Measurements from ENCODE around the gene IL15RA. TPM values are rescaled to one million over a fixed set of nuclear protein-coding genes. Genes with fewer than 3 reads are reported as not detected.
"Not testable (repeated sequence)": the region's sequence is repeated elsewhere in the genome, so short reads cannot be mapped to it uniquely, and the experiment has no call there.

Gene IL15RA
- total and polyA plus RNA-seq, 2 donors from 2014 or later, result 6.8 to 13.9 TPM

- intact Hi-C loops (cut with DNase I), result no loop called here
- Histone ChIP-seq H3K9ac (ENCODE audit: low read length in 3 of 3) (no peak overlapping the region), H3K4me3 (ENCODE audit: low read length in 3 of 3) (no peak overlapping the region), H3K27me3 (ENCODE audit: control insufficient read depth, insufficient read depth, low read length) (no peaks in the 10 kb centered on the region), H3K4me1 (ENCODE audit: control insufficient read depth in 2 of 3, insufficient read depth in 2 of 3, low read depth in 1 of 3, low read length in 3 of 3) (no peaks in the 10 kb centered on the region), H3K36me3 (ENCODE audit: control insufficient read depth in 2 of 3, insufficient read depth in 3 of 3, low read length in 3 of 3) (no peaks in the 10 kb centered on the region), H3K27ac (ENCODE audit: low read depth in 2 of 2, low read length in 2 of 2) (no peak overlapping the region), H3K9me3 (ENCODE audit: control insufficient read depth in 2 of 3, insufficient read depth in 1 of 3, low read length in 3 of 3) (peaks cover 0 to 10% (median 0%) of the 10 kb centered on the region in 3 donors)
- DNase-seq (no peak), FAIRE-seq (no peak)
- no peak for TF ChIP-seq CTCF (IDR thresholded peaks at IDR 0.05; ENCODE audit: borderline replicate concordance, extremely low read depth, insufficient read depth)
Measured at GRCh38 chr10:6005856-6006395, 28.6 kb upstream of the IL15RA start.

GRCh38 chr10:6005161-6005804 lies 27.9 kb upstream of the IL15RA start:
- DNase-seq; H3K4me3 ChIP-seq (ENCODE audit: low read length in 3 of 3); intact Hi-C loops (cut with DNase I); FAIRE-seq; H3K27me3 ChIP-seq (ENCODE audit: control insufficient read depth, insufficient read depth, low read length); H3K36me3 ChIP-seq (ENCODE audit: control insufficient read depth in 2 of 3, insufficient read depth in 3 of 3, low read length in 3 of 3); H3K27ac ChIP-seq (ENCODE audit: low read depth in 2 of 2, low read length in 2 of 2); H3K4me1 ChIP-seq (ENCODE audit: control insufficient read depth in 2 of 3, insufficient read depth in 2 of 3, low read depth in 1 of 3, low read length in 3 of 3); H3K9ac ChIP-seq (ENCODE audit: low read length in 3 of 3); H3K9me3 ChIP-seq (ENCODE audit: control insufficient read depth in 2 of 3, insufficient read depth in 1 of 3, low read length in 3 of 3): not testable (repeated sequence)

- FAIRE-seq, result no peak
- TF ChIP-seq CTCF (IDR thresholded peaks at IDR 0.05; ENCODE audit: borderline replicate concordance, extremely low read depth, insufficient read depth), result no peak
Measured at GRCh38 chr10:6002809-6003510, 25.6 kb upstream of the IL15RA start.

GRCh38 chr10:5999440-6000165 lies 22.3 kb upstream of the IL15RA start:
- intact Hi-C loops (cut with DNase I), result no loop called here
- no peak overlapping the region for H3K27ac ChIP-seq (ENCODE audit: low read depth in 2 of 2, low read length in 2 of 2)
- H3K9me3 ChIP-seq (ENCODE audit: control insufficient read depth in 2 of 3, insufficient read depth in 1 of 3, low read length in 3 of 3), result no peaks in the 10 kb centered on the region
- TF ChIP-seq CTCF (IDR thresholded peaks at IDR 0.05; ENCODE audit: borderline replicate concordance, extremely low read depth, insufficient read depth), result no peak
- no peak for DNase-seq
- H3K4me3 ChIP-seq (ENCODE audit: low read length in 3 of 3), result no peak overlapping the region
- H3K27me3 ChIP-seq (ENCODE audit: control insufficient read depth, insufficient read depth, low read length), result no peaks in the 10 kb centered on the region
- no peak overlapping the region for H3K9ac ChIP-seq (ENCODE audit: low read length in 3 of 3)
- no peaks in the 10 kb centered on the region for H3K36me3 ChIP-seq (ENCODE audit: control insufficient read depth in 2 of 3, insufficient read depth in 3 of 3, low read length in 3 of 3)
- FAIRE-seq, result no peak
- no peaks in the 10 kb centered on the region for H3K4me1 ChIP-seq (ENCODE audit: control insufficient read depth in 2 of 3, insufficient read depth in 2 of 3, low read depth in 1 of 3, low read length in 3 of 3)

More at GRCh38 chr10:6002809-6003510, 25.6 kb upstream of the IL15RA start:
- Histone ChIP-seq H3K4me3 (ENCODE audit: low read length in 3 of 3) (no peak overlapping the region), H3K9me3 (ENCODE audit: control insufficient read depth in 2 of 3, insufficient read depth in 1 of 3, low read length in 3 of 3) (peaks cover 0 to 10% (median 0%) of the 10 kb centered on the region in 3 donors), H3K4me1 (ENCODE audit: control insufficient read depth in 2 of 3, insufficient read depth in 2 of 3, low read depth in 1 of 3, low read length in 3 of 3) (no peaks in the 10 kb centered on the region), H3K27me3 (ENCODE audit: control insufficient read depth, insufficient read depth, low read length) (no peaks in the 10 kb centered on the region), H3K27ac (ENCODE audit: low read depth in 2 of 2, low read length in 2 of 2) (no peak overlapping the region), H3K9ac (ENCODE audit: low read length in 3 of 3) (no peak overlapping the region), H3K36me3 (ENCODE audit: control insufficient read depth in 2 of 3, insufficient read depth in 3 of 3, low read length in 3 of 3) (no peaks in the 10 kb centered on the region)
- no peak for DNase-seq
- intact Hi-C loops (cut with DNase I), result no loop called here
